GM21423 (cell line): ENCODE measurements around the gene SMG6.
A peak's percentile ranks its signal among the peaks of the same experiment; 100 is the strongest.

ENCODE experiments used
- ATAC-seq: cut with Tn5 transposase; IDR thresholded peaks from one replicate; pipeline ENCODE4 v1.9.1; 2021; ENCODE audit warnings: mild to moderate bottlenecking, moderate library complexity; ENCODE audit not compliant: unreplicated experiment

Gene SMG6

GRCh38 chr17:2064520-2064971 lies 239.0 kb downstream of the SMG6 start:
- ATAC-seq: no peak

GRCh38 chr17:2064147-2064489 lies 239.5 kb downstream of the SMG6 start:
- ATAC-seq: no peak

GRCh38 chr17:2063261-2064146 lies 240.1 kb downstream of the SMG6 start:
- no peak for ATAC-seq

GRCh38 chr17:2062571-2063183 lies 240.9 kb downstream of the SMG6 start:
- ATAC-seq: no peak

- ATAC-seq: no peak
These were observed 242.1 kb downstream of the SMG6 start for GRCh38 chr17:2061441-2061958.

- ATAC-seq: no peak
These were observed 242.7 kb downstream of the SMG6 start for GRCh38 chr17:2060681-2061440.

- ATAC-seq: no peak
These were observed 243.3 kb downstream of the SMG6 start for GRCh38 chr17:2060385-2060658.

GRCh38 chr17:2059547-2060384 lies 243.8 kb downstream of the SMG6 start:
- ATAC-seq: no peak

- no peak for ATAC-seq
These were observed 244.7 kb downstream of the SMG6 start for GRCh38 chr17:2058586-2059546.

GRCh38 chr17:2057760-2058585 lies 245.6 kb downstream of the SMG6 start:
- ATAC-seq: no peak

GRCh38 chr17:2057175-2057759 lies 246.3 kb downstream of the SMG6 start:
- ATAC-seq: no peak

- no peak for ATAC-seq
These were observed 247.1 kb downstream of the SMG6 start for GRCh38 chr17:2056206-2057174.

GRCh38 chr17:2055292-2056205 lies 248.0 kb downstream of the SMG6 start:
- no peak for ATAC-seq

GRCh38 chr17:2054512-2055291 lies 248.9 kb downstream of the SMG6 start, which contains the start of gene HIC1:
HIC1 (plus strand) TSS chr17:2055103; CDS start chr17:2056691, 1,588 bp downstream.
- ATAC-seq: peak; percentile 32

GRCh38 chr17:2054262-2054511 lies 249.4 kb downstream of the SMG6 start:
- no peak for ATAC-seq
